NCI-H748 (cell line): ENCODE data around the gene CDC42EP4.

ENCODE experiments used
- DNase-seq: peaks from one replicate; lab custom pipeline; 2025; ENCODE audit not compliant: unreplicated experiment; lab: John Stamatoyannopoulos, UW

The CDC42EP4 gene

GRCh38 chr17:73304438-73304837, 7.4 kb downstream of the CDC42EP4 start:
- no peak for DNase-seq

GRCh38 chr17:73302189-73302588, 9.6 kb downstream of the CDC42EP4 start:
- DNase-seq, result no peak

GRCh38 chr17:73301369-73301768, 10.4 kb downstream of the CDC42EP4 start:
- no peak for DNase-seq

GRCh38 chr17:73300392-73300791, 11.4 kb downstream of the CDC42EP4 start:
- DNase-seq, result no peak

GRCh38 chr17:73297934-73298861, 13.6 kb downstream of the CDC42EP4 start:
- DNase-seq, result no peak

GRCh38 chr17:73293480-73293911, 18.3 kb downstream of the CDC42EP4 start:
- DNase-seq, result no peak

- DNase-seq, result no peak
These were observed 18.8 kb downstream of the CDC42EP4 start for GRCh38 chr17:73293031-73293430.

- no peak for DNase-seq
These were observed 19.7 kb downstream of the CDC42EP4 start for GRCh38 chr17:73292031-73292531.

- no peak for DNase-seq
These were observed 20.5 kb downstream of the CDC42EP4 start for GRCh38 chr17:73291260-73291801.

GRCh38 chr17:73290399-73291259, 21.2 kb downstream of the CDC42EP4 start:
- DNase-seq, result no peak

- no peak for DNase-seq
These were observed 22.1 kb downstream of the CDC42EP4 start for GRCh38 chr17:73289549-73290254.

- no peak for DNase-seq
These were observed 23.1 kb downstream of the CDC42EP4 start for GRCh38 chr17:73288534-73289302.

- DNase-seq, result no peak
These were observed 24.9 kb downstream of the CDC42EP4 start for GRCh38 chr17:73286863-73287296.

- DNase-seq, result no peak
These were observed 25.6 kb downstream of the CDC42EP4 start for GRCh38 chr17:73285916-73286862.

GRCh38 chr17:73285603-73285908, 26.2 kb downstream of the CDC42EP4 start:
- DNase-seq, result no peak

- DNase-seq, result no peak
These were observed 26.7 kb downstream of the CDC42EP4 start for GRCh38 chr17:73284906-73285602.

- DNase-seq, result no peak
These were observed 27.4 kb downstream of the CDC42EP4 start for GRCh38 chr17:73284354-73284753.

- no peak for DNase-seq
These were observed 27.9 kb downstream of the CDC42EP4 start for GRCh38 chr17:73283841-73284282.
